H1 (cell line): ENCODE data around the gene HECTD1. TPM values are rescaled to one million over a fixed set of nuclear protein-coding genes. Genes with fewer than 3 reads are reported as not detected.

Source experiments
- CTCF ChIA-PET: fragments of 300-600 bp; sonication (Branson Sonifier 250); formaldehyde crosslinking; loops from one replicate; lab custom pipeline; 2021; ENCODE audit not compliant: partially characterized antibody; lab: Charles Lee
- POLR2A ChIA-PET: fragments of 300-600 bp; sonication (Branson Sonifier 250); formaldehyde crosslinking; loops from one replicate; lab custom pipeline; 2021; ENCODE audit warnings: inconsistent platforms; ENCODE audit not compliant: partially characterized antibody; lab: Charles Lee
- DNase-seq, 2 experiments: peaks; one replicate each; pipeline versions ENCODE4 v3.0.0 to v3.0.0-alpha.2; 2010 to 2022; ENCODE audit warnings: low spot score in 2 of 2, low read depth in 1 of 2, mixed read lengths in 1 of 2
- FAIRE-seq: peaks from 2 replicates; lab custom pipeline; 2011; peaks lifted over from hg19 to GRCh38; lab: Jason Lieb, UNC
- H2AFZ ChIP-seq: 2 replicates; pipeline ENCODE4 v1.8.1; 2012; ENCODE audit warnings: low read length, inconsistent platforms
- H2AK5ac ChIP-seq: 2 replicates; pipeline ENCODE4 v1.6.1; 2013; ENCODE audit warnings: low read depth, low read length
- H2BK120ac ChIP-seq: replicated peaks from 2 replicates; pipeline ENCODE3; 2013; ENCODE audit warnings: low read depth, low read length, inconsistent platforms
- H2BK12ac ChIP-seq: 2 replicates; pipeline ENCODE4 v1.6.1; 2013; ENCODE audit warnings: low read depth, low read length
- H2BK15ac ChIP-seq: 2 replicates; pipeline ENCODE4 v1.6.1; 2013; ENCODE audit warnings: low read length
- H2BK20ac ChIP-seq: 2 replicates; pipeline ENCODE4 v1.6.1; 2013; ENCODE audit warnings: low read length
- H2BK5ac ChIP-seq: 2 replicates; pipeline ENCODE4 v1.6.1; 2013; ENCODE audit warnings: low read depth, low read length
- H3K14ac ChIP-seq: 2 replicates; pipeline ENCODE4 v1.6.1; 2013; ENCODE audit warnings: inconsistent platforms; ENCODE audit not compliant: insufficient read length
- H3K18ac ChIP-seq: 2 replicates; pipeline ENCODE4 v1.6.1; 2013; ENCODE audit warnings: low read length; ENCODE audit errors: extremely low read depth
- H3K23ac ChIP-seq: 2 replicates; pipeline ENCODE4 v1.6.1; 2013; ENCODE audit warnings: inconsistent platforms; ENCODE audit not compliant: insufficient read length
- H3K23me2 ChIP-seq: 2 replicates; pipeline ENCODE4 v1.6.1; 2013; ENCODE audit warnings: low read depth, low read length
- H3K27ac ChIP-seq: 2 replicates; pipeline ENCODE4 v1.6.1; 2011; ENCODE audit warnings: low read depth, low read length, inconsistent platforms
- H3K27me3 ChIP-seq, 4 experiments: replicated peaks in 1 of 4; 1 replicate in 1 of 4; 2 replicates in 3 of 4; pipeline versions ENCODE4 v1.6.1 to v1.8.1; 2011 to 2013; ENCODE audit warnings: low read length in 3 of 4, mild to moderate bottlenecking in 3 of 4, inconsistent platforms in 2 of 4, mixed read lengths in 2 of 4, moderate library complexity in 1 of 4; ENCODE audit not compliant: control insufficient read depth in 3 of 4, insufficient read depth in 3 of 4; ENCODE audit errors: extremely low read depth in 1 of 4
- H3K36me3 ChIP-seq, 4 experiments: 2 replicates each; pipeline versions ENCODE4 v1.6.1 to v1.8.1; 2011 to 2013; ENCODE audit warnings: mild to moderate bottlenecking in 4 of 4, low read length in 3 of 4, moderate library complexity in 2 of 4, control low read depth in 1 of 4, inconsistent platforms in 1 of 4; ENCODE audit not compliant: insufficient read depth in 4 of 4, control insufficient read depth in 2 of 4
- H3K4ac ChIP-seq: replicated peaks from 2 replicates; pipeline ENCODE3; 2013; ENCODE audit warnings: low read length, low read depth, mixed read lengths, inconsistent platforms; ENCODE audit not compliant: insufficient read length
- H3K4me1 ChIP-seq, 4 experiments: replicated peaks in 1 of 4; 1 replicate in 1 of 4; 2 replicates in 3 of 4; pipeline versions ENCODE4 v1.6.1 to v1.8.1; 2011 to 2013; ENCODE audit warnings: low read length in 3 of 4, inconsistent platforms in 2 of 4, mixed read lengths in 1 of 4; ENCODE audit not compliant: insufficient read depth in 4 of 4, control insufficient read depth in 3 of 4
- H3K4me2 ChIP-seq, 2 experiments: 2 replicates each; pipeline versions ENCODE4 v1.6.1 to v1.8.1; 2011 to 2013; ENCODE audit warnings: low read depth in 2 of 2, low read length in 2 of 2, control low read depth in 1 of 2, inconsistent platforms in 1 of 2, mild to moderate bottlenecking in 1 of 2; ENCODE audit not compliant: insufficient read depth in 1 of 2
- H3K4me3 ChIP-seq, 4 experiments: fragments of 200-600, 300-600 bp in 1 of 4; sonication (generic), shearing (Covaris generic), sonication (Bioruptor Twin) in 1 of 4; 2 replicates each; pipeline versions ENCODE4 v1.5.1 to v1.8.1; 2011 to 2016; ENCODE audit warnings: low read length in 4 of 4, low read depth in 3 of 4, control low read depth in 2 of 4, inconsistent platforms in 2 of 4, mild to moderate bottlenecking in 2 of 4, mixed read lengths in 1 of 4, moderate library complexity in 1 of 4; ENCODE audit not compliant: insufficient read depth in 2 of 4; ENCODE audit errors: extremely low read depth in 1 of 4
- H3K56ac ChIP-seq: replicated peaks from 2 replicates; pipeline ENCODE3; 2013; ENCODE audit warnings: low read depth, mild to moderate bottlenecking, mixed read lengths, low read length, inconsistent platforms; ENCODE audit not compliant: insufficient read length
- H3K79me1 ChIP-seq: 2 replicates; pipeline ENCODE4 v1.6.1; 2013; ENCODE audit warnings: low read depth, low read length, control low read depth
- H3K79me2 ChIP-seq, 2 experiments: 2 replicates each; pipeline versions ENCODE4 v1.6.1 to v1.8.1; 2012 to 2013; ENCODE audit warnings: low read length in 2 of 2, mild to moderate bottlenecking in 2 of 2, inconsistent platforms in 1 of 2; ENCODE audit not compliant: insufficient read depth in 2 of 2, control insufficient read depth in 1 of 2
- H3K9ac ChIP-seq, 4 experiments: replicated peaks in 1 of 4; 1 replicate in 1 of 4; 2 replicates in 3 of 4; pipeline versions ENCODE4 v1.6.1 to v1.8.1; 2011 to 2013; ENCODE audit warnings: low read depth in 3 of 4, low read length in 3 of 4, control low read depth in 2 of 4, mild to moderate bottlenecking in 2 of 4, moderate library complexity in 2 of 4, inconsistent platforms in 1 of 4; ENCODE audit errors: extremely low read depth in 1 of 4
- H3K9me3 ChIP-seq, 2 experiments: 2 replicates each; pipeline versions ENCODE4 v1.6.1 to v1.8.1; 2012 to 2013; ENCODE audit warnings: mild to moderate bottlenecking in 2 of 2, moderate library complexity in 2 of 2, control low read depth in 1 of 2, inconsistent platforms in 1 of 2, low read depth in 1 of 2, low read length in 1 of 2, mixed read lengths in 1 of 2; ENCODE audit not compliant: insufficient read depth in 2 of 2
- H4K20me1 ChIP-seq, 2 experiments: replicated peaks in 1 of 2; 2 replicates each; pipeline versions ENCODE3 to v1.8.1; 2011 to 2013; ENCODE audit warnings: inconsistent platforms in 2 of 2, low read length in 2 of 2, mild to moderate bottlenecking in 1 of 2; ENCODE audit not compliant: insufficient read depth in 2 of 2, control insufficient read depth in 1 of 2
- H4K5ac ChIP-seq: 2 replicates; pipeline ENCODE4 v1.6.1; 2013; ENCODE audit warnings: low read length, low read depth, mixed read lengths, inconsistent platforms; ENCODE audit not compliant: insufficient read length
- H4K8ac ChIP-seq: 2 replicates; pipeline ENCODE4 v1.8.0; 2013; ENCODE audit warnings: mild to moderate bottlenecking, moderate library complexity, low read length, inconsistent platforms; ENCODE audit not compliant: insufficient read depth; ENCODE audit errors: extremely low read depth
- H4K91ac ChIP-seq: replicated peaks from 2 replicates; pipeline ENCODE3; 2013; ENCODE audit warnings: low read length, mixed read lengths, inconsistent platforms; ENCODE audit not compliant: insufficient read length
- CEBPB ChIP-seq: IDR thresholded peaks from 2 replicates; pipeline ENCODE4 v1.6.1; 2012; ENCODE audit warnings: low read depth, low read length
- HDAC6 ChIP-seq: IDR thresholded peaks from one replicate; pipeline ENCODE4 v1.7.1; 2012; ENCODE audit warnings: low read depth, mild to moderate bottlenecking, inconsistent platforms, low read length, moderate library complexity
- MAFK ChIP-seq: IDR thresholded peaks from 2 replicates; pipeline ENCODE4 v1.6.1; 2012; ENCODE audit warnings: low read depth, mild to moderate bottlenecking, improper control_type of control experiment, low read length
- MAX ChIP-seq: IDR thresholded peaks from 2 replicates; pipeline ENCODE4 v1.6.1; 2012; ENCODE audit warnings: inconsistent platforms
- NANOG ChIP-seq: IDR thresholded peaks from 2 replicates; pipeline ENCODE4 v1.6.1; 2011; ENCODE audit warnings: low read length, low read depth, mild to moderate bottlenecking, inconsistent platforms; ENCODE audit not compliant: insufficient read depth, poor library complexity, severe bottlenecking
- PHF8 ChIP-seq: fragments of 200-600 bp; sonication (generic); conservative IDR thresholded peaks from 2 replicates; pipeline ENCODE4 v1.7.1; 2012; ENCODE audit warnings: low read depth, mild to moderate bottlenecking, inconsistent platforms, low read length, moderate library complexity
- RFX5 ChIP-seq: IDR thresholded peaks from 2 replicates; pipeline ENCODE4 v1.6.1; 2011; ENCODE audit warnings: low read depth, low read length, improper control_type of control experiment, borderline replicate concordance
- SP4 ChIP-seq: IDR thresholded peaks from 2 replicates; pipeline ENCODE4 v1.6.1; 2012; ENCODE audit warnings: low read length, inconsistent platforms
- USF2 ChIP-seq: IDR thresholded peaks from 2 replicates; pipeline ENCODE4 v1.6.1; 2011; ENCODE audit warnings: low read length, improper control_type of control experiment
- YY1 ChIP-seq: IDR thresholded peaks from 2 replicates; pipeline ENCODE4 v1.6.1; 2011; ENCODE audit warnings: low read depth, mild to moderate bottlenecking, low read length
- WGBS, 2 experiments: shearing (Covaris generic) in 1 of 2; methylation state at CpG; one replicate each; pipeline versions ENCODE4 v1.1.6 to v1.1.7; 2013 to 2015; ENCODE audit warnings: low lambda C conversion rate in 2 of 2, mixed read lengths in 2 of 2, inconsistent platforms in 1 of 2, low coverage in 1 of 2, missing lambda C conversion rate in 1 of 2; ENCODE audit not compliant: insufficient replicate concordance in 2 of 2, insufficient coverage in 1 of 2, insufficient read length in 1 of 2; ENCODE audit errors: extremely low coverage in 1 of 2, missing lambda C conversion rate in 1 of 2; 5-methylcytosine and 5-hydroxymethylcytosine counted together
- polyA plus RNA-seq, 7 experiments: library from polyadenylated mRNA; depleted of rRNA in 3 of 7; stranded (reverse) in 5 of 7; unstranded in 2 of 7; fragments of >200 nt in 5 of 7; fragments of 200-250 nt in 2 of 7; gene quantifications; 1 replicate in 5 of 7; 2 replicates in 1 of 7; 4 replicates in 1 of 7; pipeline versions ENCODE4 v1.2.1 to v1.2.3, GENCODE V29; 2011 to 2013; ENCODE audit warnings: missing spikeins in 2 of 7, mixed read lengths in 2 of 7
- total RNA-seq: library from RNA; stranded (reverse); fragmentation: NEBNext Ultra II Directional; extraction: Animal tissue kit (Norgen Biotek cat#: 25700); gene quantifications from 2 replicates; pipeline ENCODE4 v1.2.1, GENCODE V29; 2021

The HECTD1 gene
- total and polyA plus RNA-seq, 2 of the 8 experiments (the other 6 are each of a cell fraction or from before 2014, with no cell fraction given), result 44.7 to 105 TPM

- no peak overlapping the region for H4K5ac ChIP-seq
- no peaks in the 10 kb centered on the region for H3K23me2 ChIP-seq
- H4K20me1 ChIP-seq, result peaks cover 2 to 3% of the 10 kb centered on the region in 2 experiments
- DNase-seq (no peak), FAIRE-seq (no peak)
- peaks cover 0 to 7% (median 0%) of the 10 kb centered on the region in 4 experiments; a peak in 2 of 8 replicates for H3K36me3 ChIP-seq
- no peak overlapping the region for H4K91ac ChIP-seq
- no peak overlapping the region for H3K14ac ChIP-seq
- no peaks in the 10 kb centered on the region for H3K9me3 ChIP-seq
- H2AK5ac ChIP-seq, result no peak overlapping the region
- H2BK12ac ChIP-seq, result no peak overlapping the region
- WGBS, 2 experiments, result 90% methylated on average over 3 of the region's 3 CpGs; no CpG with 5 or more reads in 1 of the 2 experiments
- no peaks in the 10 kb centered on the region for H3K27me3 ChIP-seq
- H3K4me2 ChIP-seq, result no peak overlapping the region
- no peak overlapping the region for H3K27ac ChIP-seq
- CTCF ChIA-PET, result interaction anchor here (1.2 kb wide), 1 partner anchor 12 kb away, joined by 3 read pairs; no protein-coding TSS in a partner anchor
- no peak overlapping the region for H2BK5ac ChIP-seq
- H3K18ac ChIP-seq, result no peak overlapping the region
- H3K4ac ChIP-seq, result no peak overlapping the region
- H3K79me2 ChIP-seq, result peaks cover 0 to 72% of the 10 kb centered on the region in 2 experiments; a peak in 3 of 4 replicates
- no peak overlapping the region for H2BK15ac ChIP-seq
- no peak overlapping the region for H3K9ac ChIP-seq
- H3K4me1 ChIP-seq, result peaks cover 0 to 4% (median 0%) of the 10 kb centered on the region in 4 experiments; a peak in 2 of 7 replicates
- no peak overlapping the region for H3K4me3 ChIP-seq
- POLR2A ChIA-PET, result interaction anchor here (3.6 kb wide), 1 partner anchor 13 kb away, joined by 23 read pairs; the partner anchor contains the start of gene HECTD1
- no peak overlapping the region for H2BK120ac ChIP-seq
- H2AFZ ChIP-seq, result no peak overlapping the region
- no peak for TF ChIP-seq MAFK
- TF ChIP-seq PHF8, result no peak
- TF ChIP-seq MAX, result no peak
- TF ChIP-seq CEBPB, result no peak
- no peak for TF ChIP-seq NANOG
- no peak for TF ChIP-seq SP4
- TF ChIP-seq USF2, result no peak
- no peak for TF ChIP-seq YY1
- no peak for TF ChIP-seq RFX5
- no peak for TF ChIP-seq HDAC6
- no peak overlapping the region for H3K56ac ChIP-seq
- no peak overlapping the region for H3K23ac ChIP-seq
- no peak overlapping the region for H2BK20ac ChIP-seq
- H4K8ac ChIP-seq, result no peak overlapping the region
- H3K79me1 ChIP-seq, result no peaks in the 10 kb centered on the region
Measured at GRCh38 chr14:31194095-31194494, 13.5 kb downstream of the HECTD1 start.
